Right kidney (tissue), 1 donor: ENCODE results near the gene TGM6.
"Not testable (repeated sequence)": the region's sequence is repeated elsewhere in the genome, so short reads cannot be mapped to it uniquely, and the experiment has no call there.

Experiments
- DNase-seq: peaks from one replicate; pipeline ENCODE4 v3.0.0-alpha.2; 2016

The TGM6 gene

GRCh38 chr20:2399390-2399789, 18.7 kb downstream of the TGM6 start:
- DNase-seq, result no peak

- no peak for DNase-seq
Measured at GRCh38 chr20:2400290-2400689, 19.6 kb downstream of the TGM6 start.

GRCh38 chr20:2401527-2401926, 20.8 kb downstream of the TGM6 start:
- DNase-seq, result no peak

GRCh38 chr20:2402271-2402980, 21.7 kb downstream of the TGM6 start:
- no peak for DNase-seq

- DNase-seq, result no peak
Measured at GRCh38 chr20:2403291-2404052, 22.8 kb downstream of the TGM6 start.

GRCh38 chr20:2405693-2406065, 25.0 kb downstream of the TGM6 start:
- DNase-seq, result no peak

GRCh38 chr20:2407355-2407754, 26.7 kb downstream of the TGM6 start:
- DNase-seq, result not testable (repeated sequence)

- no peak for DNase-seq
Measured at GRCh38 chr20:2408111-2408510, 27.4 kb downstream of the TGM6 start.

- no peak for DNase-seq
Measured at GRCh38 chr20:2416541-2417212, 36.0 kb downstream of the TGM6 start.

GRCh38 chr20:2417213-2417541, 36.5 kb downstream of the TGM6 start:
- no peak for DNase-seq

- no peak for DNase-seq
Measured at GRCh38 chr20:2418388-2418787, 37.7 kb downstream of the TGM6 start.

GRCh38 chr20:2420510-2420909, 39.8 kb downstream of the TGM6 start:
- no peak for DNase-seq

- DNase-seq, result no peak
Measured at GRCh38 chr20:2421247-2421646, 40.5 kb downstream of the TGM6 start.

- DNase-seq, result no peak
Measured at GRCh38 chr20:2429051-2429450, 48.4 kb downstream of the TGM6 start.

- no peak for DNase-seq
Measured at GRCh38 chr20:2430538-2430937, 49.8 kb downstream of the TGM6 start.

- no peak for DNase-seq
Measured at GRCh38 chr20:2431185-2431584, 50.5 kb downstream of the TGM6 start.

- no peak for DNase-seq
Measured at GRCh38 chr20:2446845-2447244, 66.1 kb downstream of the TGM6 start.

- DNase-seq, result no peak
Measured at GRCh38 chr20:2449386-2449785, 68.7 kb downstream of the TGM6 start.

- no peak for DNase-seq
Measured at GRCh38 chr20:2451422-2451821, 70.7 kb downstream of the TGM6 start.

- DNase-seq, result peak; percentile 28
Measured at GRCh38 chr20:2451939-2452732, 71.4 kb downstream of the TGM6 start.

GRCh38 chr20:2453792-2454191, 73.1 kb downstream of the TGM6 start:
- DNase-seq, result no peak

GRCh38 chr20:2455771-2456497, 75.2 kb downstream of the TGM6 start:
- no peak for DNase-seq
